ENCODE measurements around the gene INSYN2B.
"Not testable (repeated sequence)": the region's sequence is repeated elsewhere in the genome, so short reads cannot be mapped to it uniquely, and the experiment has no call there.

INSYN2B gene

DNA sequence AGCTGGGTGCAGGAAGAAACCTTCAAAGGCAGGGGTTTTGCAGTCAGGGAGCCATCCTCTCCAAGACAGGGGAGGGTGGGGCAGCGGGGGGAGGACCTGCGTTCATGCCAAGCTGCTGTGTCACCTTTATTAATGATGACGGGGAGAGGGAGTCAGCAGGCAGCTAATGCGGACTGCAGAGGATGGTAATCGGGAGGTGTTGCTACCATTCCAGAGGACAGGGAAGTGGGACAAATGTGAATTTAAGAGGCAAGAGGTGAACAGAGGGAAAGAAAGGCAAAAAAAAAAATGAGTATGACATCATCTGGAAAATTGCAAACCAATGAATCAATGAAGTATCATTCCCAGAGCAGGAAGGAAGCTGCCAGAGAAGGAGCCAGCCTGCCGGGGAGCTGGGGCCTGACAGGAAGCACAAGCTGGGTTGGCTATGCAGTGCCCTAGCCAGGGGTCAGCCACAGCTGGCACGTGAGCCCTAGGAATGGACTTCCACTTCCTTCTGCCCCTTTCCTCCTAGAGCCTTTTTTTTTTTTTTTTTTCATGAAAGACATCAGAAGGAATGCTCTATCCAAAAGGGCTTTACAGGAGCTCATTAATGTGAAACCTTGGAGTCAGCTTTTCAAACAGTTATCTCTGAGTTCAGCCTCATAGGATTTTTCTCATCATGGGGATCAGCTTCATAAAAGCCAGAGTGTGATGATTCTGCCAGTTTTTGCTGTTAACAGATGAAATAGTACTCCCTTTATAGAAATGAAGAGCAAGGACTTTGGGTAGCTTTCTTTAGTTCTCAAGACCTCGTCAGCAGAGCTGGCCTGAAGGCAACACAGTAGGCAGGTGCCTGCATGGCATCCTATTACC lies 9.2 kb downstream of the INSYN2B start:
- DNase-seq = no peak

DNA sequence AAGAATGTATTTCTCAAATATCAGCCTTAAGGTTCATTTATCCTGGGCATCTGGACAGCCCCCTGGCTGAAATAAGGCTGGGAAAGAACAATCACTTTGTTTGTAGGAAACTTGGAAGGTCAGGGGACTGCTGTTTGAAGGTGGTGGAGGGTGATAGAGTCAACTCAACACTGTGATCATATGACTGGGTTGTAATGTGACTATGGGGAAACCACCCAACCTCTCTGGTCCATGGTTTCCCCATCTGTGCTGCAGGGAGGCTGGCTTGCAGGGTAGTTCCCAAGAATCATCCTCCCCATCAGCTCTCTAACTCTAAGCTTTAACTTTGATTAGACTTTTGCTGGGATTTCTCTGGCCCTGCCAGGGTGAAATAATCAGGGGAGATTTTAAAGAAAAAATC lies 10.0 kb downstream of the INSYN2B start:
- DNase-seq = no peak

DNA sequence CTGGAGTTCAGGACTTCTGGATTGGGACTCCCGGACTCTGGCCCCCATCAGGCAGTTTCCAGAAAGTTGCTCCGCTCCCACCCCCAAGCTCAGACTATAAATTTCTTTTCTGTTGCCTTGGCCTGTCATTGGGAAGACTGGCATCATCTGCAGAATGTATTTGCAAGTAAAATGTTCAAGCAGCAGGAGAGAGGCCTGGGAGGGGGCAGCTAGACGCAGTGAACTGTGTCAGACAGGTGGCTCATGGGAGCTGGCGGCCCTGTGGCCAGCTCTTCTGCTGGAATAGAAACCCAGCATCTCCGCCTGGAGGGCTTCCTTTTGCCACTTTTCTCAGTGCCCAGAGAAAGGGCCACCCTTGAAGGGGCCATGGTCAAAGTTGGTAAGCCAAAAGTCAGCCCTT lies 16.0 kb downstream of the INSYN2B start:
- DNase-seq = no peak

DNA sequence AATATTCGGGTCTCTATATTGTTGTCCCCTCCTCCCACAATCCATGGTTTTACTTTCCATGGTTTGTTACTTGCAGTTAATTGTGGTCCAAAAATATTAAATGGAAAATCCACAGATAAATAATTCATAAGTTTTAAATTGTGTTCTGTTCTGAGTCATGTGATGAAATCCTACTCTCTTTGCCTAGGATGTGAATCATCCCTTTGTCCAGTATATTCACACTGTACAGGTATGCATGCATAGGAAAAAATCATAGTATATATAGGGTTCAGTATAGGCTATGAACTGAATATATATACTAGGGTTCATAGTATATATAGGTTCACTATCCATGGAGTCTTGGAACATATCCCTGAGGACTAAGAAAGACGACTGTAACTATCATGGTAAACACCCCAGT lies 19.6 kb downstream of the INSYN2B start:
- no peak for DNase-seq

DNA sequence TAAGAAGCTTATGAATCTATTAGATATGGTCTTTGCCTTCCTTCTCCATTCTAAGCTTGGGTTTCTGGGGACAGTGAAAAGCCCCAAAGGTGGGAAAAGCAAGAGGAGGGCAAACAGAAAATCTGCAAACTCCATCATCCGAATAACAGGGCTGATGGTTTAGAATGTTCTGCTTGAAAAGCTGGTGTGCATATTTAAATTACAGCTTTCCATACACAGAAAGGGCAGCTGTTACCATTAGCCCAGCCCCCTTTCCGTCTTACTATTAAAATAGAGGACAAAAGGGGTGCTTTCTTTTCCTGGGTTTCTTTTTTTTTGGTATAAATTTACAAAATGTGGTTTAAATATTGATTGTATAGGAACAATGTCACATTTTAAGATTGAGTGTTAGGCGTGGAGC lies 22.0 kb downstream of the INSYN2B start:
- DNase-seq = no peak

DNA sequence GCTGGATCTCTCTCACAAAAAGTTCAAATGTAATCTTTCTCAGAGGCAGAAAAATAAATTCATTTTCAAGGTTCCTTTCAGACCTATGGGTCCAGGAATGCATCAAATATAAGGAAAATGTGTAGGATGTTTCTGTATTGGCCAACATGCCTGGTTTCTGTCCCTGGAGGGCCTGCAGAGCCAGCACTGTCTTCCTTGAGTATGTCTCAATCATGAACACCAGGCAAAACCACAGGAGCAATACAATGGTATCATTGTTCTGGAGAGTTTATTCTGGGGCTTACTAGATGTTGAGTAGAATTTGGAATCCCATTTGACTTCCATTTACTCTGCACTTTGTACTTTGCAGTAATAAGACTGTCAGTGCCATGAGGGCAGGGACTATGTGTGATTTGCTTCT lies 23.5 kb downstream of the INSYN2B start:
- no peak for DNase-seq

DNA sequence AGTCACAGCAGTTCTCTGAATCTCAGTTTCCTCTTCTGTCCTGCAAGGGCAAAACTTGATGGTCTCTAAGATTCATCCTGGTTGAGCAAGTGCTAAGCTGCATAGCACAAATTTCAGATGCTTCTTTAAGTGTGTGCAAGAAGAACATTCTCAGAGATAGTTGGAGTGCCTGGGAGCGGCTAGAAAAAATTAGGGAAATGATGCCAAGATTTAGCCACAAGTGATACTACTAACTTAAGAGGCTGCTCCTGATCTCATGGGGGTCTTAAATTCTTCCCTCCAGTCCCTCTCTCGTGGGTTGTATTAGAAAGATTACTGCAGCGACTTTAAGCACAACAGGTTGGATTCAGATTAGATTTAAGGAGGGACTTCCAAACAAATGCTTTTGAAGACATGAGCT lies 24.2 kb downstream of the INSYN2B start:
- no peak for DNase-seq

DNA sequence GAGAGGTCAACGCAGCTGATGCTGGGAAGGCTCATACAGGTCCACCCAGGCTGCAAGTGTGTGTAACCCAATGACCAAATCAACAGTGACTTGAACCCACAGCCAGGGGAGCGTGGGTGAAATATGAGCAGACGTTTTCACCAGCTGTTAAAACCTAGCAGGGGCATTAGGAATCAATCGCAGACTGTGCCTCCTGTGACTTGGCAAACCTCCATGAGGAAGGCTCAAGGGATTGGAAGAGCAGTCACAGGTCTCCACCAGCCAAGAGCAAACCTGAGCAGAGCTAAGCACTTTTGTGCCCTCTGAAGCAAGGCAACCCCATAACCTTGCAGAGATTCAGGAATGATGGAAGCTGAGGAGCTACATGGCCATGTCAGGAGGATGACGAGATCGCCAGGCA lies 25.5 kb downstream of the INSYN2B start:
- no peak for DNase-seq

DNA sequence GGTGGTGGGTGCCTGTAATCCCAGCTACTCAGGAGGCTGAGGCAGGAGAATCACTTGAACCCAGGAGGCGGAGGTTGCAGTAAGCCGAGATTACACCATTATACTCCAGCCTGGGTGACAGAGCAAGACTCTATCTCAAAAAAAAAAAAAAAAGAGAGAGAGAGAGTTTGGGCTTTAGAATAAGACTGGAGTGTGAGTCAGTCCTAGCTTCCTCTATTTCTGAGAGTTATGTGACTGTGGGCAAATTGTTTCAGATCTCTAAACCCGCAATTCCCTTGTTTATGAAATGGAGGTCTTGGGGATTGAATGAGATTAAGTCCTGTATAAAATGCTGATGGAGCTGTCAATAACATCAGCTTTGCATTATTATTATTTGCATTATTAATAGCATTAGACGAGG lies 27.1 kb downstream of the INSYN2B start:
- DNase-seq = not testable (repeated sequence)

DNA sequence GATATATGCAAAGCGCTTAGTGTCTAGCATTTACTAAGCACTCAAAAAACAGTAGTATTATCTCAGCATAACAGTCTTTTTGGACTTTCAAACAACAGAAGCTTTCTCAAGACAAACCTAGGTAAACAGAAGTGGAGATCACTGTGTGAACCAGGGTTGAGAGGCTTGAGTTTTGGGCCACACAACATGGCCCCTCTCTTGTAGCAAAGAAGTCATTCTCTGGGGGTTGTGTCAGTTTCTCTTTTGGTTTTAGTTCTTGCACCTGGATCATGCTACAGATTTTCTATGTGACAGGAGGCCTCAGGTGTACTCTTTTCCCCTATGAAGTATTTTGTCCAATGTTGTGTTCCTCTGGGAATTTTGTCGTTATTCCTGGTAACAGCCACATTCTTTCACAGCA lies 30.0 kb downstream of the INSYN2B start:
- DNase-seq = no peak

DNA sequence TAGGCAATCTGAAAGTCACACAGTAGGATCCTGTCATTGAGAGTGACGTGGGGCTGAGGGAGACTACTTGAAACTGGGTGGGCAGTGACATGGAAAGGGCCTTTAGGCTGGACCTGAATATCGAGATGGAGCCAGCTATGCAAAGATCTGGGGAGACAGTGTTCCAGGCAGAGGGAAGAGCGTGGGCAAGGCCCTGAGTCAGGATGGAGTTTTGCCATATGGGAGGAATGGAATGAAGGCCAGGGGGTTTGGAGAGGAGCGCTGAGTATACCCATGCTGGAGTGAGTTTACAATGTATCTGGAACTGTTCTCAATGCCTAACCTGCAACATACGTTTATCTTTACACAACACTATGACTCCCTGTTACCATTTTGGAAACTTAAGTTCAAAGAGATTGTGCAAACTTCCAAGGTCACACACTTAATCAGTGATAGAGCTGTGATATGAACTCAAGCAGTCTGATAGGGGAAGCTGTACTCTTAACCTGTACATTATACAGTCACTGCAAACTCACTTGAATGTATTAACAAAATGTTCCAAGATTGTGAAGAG lies 33.5 kb downstream of the INSYN2B start:
- DNase-seq = no peak

DNA sequence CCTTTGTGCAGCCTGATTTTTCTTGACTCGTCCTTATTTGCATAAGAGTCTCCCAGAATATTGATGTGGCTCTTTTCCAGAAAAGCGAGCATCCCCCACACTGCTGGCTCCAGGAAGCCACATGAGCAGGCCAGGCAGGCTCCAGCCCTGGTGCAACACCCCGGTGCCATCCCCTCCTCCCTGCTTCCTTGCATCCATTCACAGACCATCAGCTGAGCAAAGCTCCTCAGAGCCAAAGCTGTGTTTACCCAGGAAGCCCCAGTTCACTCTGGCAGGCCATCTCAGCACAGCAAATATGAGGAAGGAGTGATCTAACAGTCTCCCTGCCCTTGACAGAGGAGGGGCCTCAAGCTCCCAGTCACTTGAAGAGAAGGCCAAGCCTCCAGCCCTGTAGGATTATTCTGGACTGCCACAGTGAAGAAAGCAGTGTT lies 34.4 kb downstream of the INSYN2B start:
- no peak for DNase-seq

DNA sequence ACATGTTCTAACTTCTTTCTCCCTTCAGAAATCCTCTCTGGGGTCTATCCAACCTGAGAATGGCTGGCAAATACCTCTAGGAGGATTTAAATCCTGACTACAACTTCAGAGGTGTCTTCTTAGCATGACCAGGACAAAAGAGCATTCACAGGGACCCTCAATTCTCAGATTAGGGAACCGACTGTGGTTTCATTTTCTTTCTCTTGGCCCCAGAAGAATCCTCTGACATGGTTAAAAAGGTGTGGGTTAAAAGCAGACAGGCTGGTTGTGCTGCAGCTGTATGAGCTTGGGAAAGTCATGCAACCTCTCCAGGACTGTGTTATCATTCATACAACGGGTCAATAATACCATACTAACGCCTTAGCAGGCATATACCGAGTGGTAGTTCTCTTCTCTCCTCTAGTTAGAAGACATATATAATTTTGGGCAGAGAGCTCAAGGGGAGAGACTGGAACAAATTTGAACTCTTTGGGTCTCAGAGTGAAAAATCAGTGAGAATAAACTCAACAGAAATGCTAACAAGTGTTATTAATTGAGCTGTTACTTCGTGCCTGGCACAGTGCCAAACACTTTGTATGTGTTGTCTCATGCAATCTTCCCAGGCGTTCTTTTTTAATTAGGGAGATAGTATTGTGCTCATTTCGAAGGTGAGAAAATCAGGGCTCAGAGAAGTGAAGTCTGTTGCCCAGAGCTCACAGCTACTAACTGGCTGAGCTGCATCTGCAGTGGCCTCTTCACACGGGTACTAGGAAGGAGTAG lies 35.2 kb downstream of the INSYN2B start:
- DNase-seq = no peak

DNA sequence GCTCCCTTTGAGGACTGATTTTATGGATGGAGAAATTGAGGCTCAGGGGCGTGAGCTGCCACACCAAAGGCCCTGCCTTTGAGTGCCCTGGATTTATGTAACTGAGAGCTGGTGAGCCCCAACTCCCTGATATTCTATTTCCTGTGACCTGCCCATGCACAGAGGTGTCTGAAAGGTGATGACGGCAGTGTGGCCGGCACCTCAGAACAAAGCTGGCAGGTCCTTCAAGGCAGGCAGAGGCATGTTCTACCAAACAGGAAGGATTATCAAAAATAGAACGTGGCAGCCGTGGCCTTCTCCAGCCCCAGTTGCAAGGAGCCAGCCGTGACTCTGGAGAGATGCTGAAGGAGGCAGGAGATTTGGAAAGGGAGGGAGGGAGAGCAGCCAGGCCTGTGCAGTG lies 36.2 kb downstream of the INSYN2B start:
- no peak for DNase-seq

DNA sequence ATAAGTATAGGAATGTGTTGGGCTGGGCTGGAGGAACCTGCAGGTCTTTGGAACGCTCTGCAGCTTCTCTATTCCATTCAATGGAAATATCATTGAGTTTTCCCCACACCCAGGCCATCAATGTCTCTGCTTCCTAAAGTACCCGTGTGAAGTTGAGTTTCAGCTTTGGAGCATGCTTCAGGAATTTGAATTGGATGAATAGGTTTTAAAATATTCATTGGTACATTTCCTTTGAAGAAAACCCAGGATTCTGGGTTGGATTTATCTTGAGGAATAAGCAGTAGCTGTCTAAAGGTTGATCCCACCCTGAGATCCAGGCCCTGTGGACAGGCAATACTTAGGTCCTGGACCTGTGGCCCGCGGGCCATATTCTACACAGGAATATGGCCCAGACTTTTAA lies 37.3 kb downstream of the INSYN2B start:
- no peak for DNase-seq

DNA sequence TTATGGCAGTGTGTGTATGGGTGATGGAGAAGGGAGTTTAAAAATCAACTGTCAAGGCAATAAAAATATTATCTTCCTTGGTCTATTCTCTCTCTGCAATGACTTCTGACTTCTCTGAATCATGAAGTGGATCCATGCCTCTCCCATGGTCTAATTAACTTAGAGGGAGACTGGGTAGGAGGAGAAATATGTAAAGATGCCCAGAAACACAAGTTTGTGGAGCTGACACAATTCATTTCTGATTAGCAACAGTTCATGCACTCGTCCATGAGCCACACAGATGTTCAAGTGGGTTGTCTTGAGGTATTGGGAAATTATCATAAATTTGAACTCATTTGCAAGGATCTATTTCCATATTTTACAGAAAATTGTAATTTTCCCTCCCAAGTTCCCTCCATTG lies 38.1 kb downstream of the INSYN2B start:
- no peak for DNase-seq

DNA sequence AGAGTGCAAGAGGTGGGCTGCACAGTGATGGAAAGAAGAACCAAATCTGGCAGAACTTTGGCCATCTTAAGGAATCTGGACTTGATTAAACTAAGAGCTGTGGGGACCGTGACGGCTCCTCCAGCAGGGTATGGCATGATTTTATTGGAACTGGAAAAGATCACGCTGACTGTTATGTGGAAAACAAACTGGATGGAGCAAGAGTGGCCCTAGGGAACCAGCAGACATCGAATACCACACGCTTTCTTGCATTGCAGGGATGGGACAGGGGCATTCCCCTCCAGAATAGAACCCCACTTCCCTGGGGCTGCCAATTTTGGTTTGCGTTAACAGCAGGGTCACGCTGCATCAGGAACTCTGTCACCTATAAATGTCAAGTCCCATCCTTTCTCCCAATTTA lies 38.8 kb downstream of the INSYN2B start:
- DNase-seq = no peak

DNA sequence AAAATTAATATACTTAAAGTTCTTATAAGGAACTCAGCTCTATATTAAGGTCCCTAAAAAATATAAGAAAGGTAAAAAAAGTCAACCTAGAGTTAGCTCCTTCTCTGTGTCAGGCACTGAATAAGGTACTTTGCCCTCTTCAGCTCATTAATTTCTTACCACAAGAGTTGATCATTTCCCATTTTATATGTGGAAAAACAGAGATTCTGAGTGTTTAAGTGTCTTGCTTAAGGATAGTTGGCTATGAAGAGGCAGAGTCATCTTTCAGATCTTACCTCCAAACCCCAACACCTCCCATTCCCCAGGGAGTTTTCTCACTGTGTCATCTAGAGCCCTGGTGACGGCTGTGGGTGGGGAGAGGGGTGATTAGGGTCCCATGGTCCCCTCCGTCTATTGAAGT lies 40.6 kb downstream of the INSYN2B start:
- DNase-seq = no peak

DNA sequence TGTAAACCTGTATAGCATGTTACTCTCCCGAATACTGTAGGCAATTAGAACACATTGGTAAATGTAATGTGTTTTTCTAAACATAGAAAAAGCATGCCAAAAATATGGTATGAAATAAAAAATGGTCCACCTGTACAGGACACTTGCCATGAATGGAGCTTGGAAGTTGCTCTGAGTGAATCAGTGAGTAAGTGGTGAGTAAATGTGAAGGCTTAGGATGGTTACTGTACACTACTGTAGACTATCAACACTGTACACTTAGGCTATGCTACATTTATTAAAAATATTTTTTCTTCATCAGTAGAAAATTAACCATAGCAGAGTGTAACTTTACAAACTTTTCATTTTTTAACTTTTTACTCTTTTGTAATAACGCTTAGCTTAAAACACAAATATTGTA lies 41.9 kb downstream of the INSYN2B start:
- DNase-seq = no peak

DNA sequence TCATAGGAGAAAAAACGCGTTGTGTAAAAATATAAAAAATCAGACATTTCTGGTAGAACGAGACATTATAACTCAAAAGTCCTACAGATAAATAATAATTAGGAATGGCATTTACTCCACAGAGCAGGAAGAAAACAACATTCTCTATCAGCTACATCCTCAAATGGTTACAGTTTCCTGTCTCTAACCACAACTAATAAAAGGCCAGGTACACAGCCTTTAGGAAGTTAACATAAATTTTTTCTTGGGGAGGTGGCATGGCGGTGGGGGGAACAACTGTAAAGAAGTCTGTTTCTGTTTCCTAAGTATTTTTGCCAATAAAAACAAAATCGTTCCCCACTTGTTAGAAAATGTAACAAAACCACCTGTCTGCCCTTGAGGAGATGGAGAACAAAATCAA lies 44.5 kb downstream of the INSYN2B start:
- no peak for DNase-seq

DNA sequence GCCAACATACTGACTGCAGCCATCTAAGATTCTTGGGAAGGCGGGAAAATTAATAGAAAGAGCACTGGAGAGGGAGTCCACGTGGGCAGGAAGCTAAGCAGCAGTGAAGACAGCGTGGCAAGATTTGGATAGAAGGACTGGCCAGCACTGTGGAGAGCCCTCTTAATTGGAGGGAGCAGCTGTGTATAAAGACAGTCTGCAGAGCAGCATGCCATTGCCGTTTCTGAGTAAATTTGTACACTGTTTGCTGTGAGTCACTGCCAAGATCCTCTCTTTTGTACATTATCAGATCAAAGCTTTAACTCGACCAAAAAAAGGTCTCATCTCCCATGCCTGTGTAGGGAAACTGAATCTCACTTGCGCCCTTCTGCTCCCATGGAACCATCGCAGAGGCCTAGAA lies 45.3 kb downstream of the INSYN2B start:
- no peak for DNase-seq

DNA sequence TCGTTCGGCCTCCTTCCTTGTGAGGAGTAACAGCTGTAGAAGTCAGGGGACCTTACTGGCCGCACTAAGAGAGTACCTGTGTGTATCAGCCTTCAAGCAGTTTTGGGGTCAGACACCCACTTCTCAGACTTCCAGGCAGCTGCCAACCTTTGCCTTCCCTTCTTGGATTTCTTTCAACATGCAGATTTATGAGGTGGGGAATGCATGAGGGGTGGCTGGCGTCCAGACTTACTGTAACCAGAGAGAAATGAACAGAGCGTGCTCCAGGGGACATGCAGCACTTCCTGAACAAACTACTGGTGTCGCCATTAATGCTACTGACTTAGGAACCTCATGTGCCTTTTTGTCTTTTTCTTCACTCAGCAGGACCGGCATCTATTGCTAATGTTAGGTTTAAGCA lies 46.7 kb downstream of the INSYN2B start:
- DNase-seq = no peak

DNA sequence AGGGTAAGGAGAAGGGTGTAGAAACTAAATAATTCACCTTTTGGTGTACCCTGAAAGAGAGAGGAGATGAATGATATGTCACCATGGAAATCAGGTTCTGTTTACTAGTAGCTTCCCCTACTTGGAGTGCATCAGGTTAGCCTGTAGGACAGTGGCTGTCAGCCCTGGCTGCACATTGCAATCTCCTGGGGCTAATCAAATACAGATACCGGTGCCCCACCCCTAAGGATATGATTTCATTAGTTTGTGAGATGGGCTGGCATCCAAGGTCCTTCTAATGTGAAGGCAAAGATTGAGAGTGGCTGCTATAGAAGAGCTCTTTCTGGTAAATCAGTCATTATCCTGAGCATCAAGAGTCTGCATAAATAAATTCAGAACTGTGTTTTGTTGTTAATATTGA lies 47.2 kb downstream of the INSYN2B start:
- no peak for DNase-seq

DNA sequence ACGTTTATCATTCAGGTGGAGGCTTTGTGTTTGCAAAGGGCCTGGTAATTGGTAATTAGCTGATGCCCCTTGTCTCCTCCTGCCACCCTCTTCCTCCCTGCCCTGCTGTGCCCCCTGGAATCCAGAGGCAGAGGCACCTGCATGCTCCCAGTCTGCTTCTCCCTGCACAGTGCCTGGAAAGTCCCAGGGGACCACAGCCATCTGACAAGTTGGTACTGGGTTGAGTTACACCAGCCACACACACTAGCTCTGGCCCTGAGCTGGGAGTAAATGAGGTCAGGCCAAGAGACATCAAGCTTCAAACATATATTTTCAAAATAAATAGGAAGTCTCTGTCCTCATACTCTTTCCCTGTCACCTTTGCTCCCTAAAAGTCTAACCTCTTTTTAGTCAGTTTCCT lies 56.3 kb downstream of the INSYN2B start:
- no peak for DNase-seq
